ENCODE data around the gene DEFB126.

DNA sequence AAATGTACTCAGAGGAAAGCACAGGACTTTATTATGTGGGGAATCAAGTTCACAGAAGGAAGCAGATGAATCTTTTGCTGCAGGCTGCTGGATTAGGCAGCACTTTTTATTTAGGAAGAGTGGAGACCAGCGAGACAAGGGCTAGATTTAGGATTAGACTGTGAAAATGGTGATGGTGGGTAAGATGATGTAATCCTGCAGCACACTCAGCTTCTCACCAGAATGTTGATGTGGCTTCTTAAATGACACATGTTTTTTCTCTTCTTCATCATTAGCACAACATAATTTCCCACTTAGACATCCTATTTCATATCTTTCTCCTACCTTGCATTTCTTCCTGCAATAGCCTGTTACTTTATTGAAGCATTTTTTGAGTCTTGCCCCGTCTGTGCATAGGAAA, 45.3 kb downstream of the DEFB126 start:
- TF ChIP-seq, protein P1, sequence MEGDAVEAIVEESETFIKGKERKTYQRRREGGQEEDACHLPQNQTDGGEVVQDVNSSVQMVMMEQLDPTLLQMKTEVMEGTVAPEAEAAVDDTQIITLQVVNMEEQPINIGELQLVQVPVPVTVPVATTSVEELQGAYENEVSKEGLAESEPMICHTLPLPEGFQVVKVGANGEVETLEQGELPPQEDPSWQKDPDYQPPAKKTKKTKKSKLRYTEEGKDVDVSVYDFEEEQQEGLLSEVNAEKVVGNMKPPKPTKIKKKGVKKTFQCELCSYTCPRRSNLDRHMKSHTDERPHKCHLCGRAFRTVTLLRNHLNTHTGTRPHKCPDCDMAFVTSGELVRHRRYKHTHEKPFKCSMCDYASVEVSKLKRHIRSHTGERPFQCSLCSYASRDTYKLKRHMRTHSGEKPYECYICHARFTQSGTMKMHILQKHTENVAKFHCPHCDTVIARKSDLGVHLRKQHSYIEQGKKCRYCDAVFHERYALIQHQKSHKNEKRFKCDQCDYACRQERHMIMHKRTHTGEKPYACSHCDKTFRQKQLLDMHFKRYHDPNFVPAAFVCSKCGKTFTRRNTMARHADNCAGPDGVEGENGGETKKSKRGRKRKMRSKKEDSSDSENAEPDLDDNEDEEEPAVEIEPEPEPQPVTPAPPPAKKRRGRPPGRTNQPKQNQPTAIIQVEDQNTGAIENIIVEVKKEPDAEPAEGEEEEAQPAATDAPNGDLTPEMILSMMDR (IDR thresholded peaks at IDR 0.05): no peak
- TF ChIP-seq ZFX (IDR thresholded peaks at IDR 0.05; ENCODE audit: borderline replicate concordance): no peak
